ENCODE measurements around the gene ANKRD50.

ANKRD50 gene

DNA sequence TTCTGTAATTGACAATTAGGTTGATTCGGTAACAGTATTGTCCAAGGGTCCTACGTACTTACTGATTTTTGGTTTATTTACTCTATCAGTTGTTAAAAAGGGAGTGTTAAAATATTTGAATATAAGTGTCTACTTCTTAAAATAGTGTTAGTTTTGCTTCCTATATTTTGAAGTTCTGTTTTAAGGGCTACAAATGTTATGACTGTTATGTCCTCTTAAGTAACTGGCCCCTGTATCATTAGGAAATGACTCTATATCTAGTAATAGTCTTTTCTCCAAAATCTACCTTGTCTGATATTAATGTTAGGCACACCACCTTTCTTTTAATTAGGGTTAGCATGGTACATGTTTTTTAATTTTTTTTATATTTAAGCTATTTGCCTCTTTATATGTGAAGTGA is 30.1 kb downstream of the ANKRD50 start:
- no peak for TF ChIP-seq CTCF (IDR thresholded peaks at IDR 0.05; ENCODE audit: insufficient read depth, low read depth, low read length, missing control alignments)
- DNase-seq (ENCODE audit: low read depth), result no peak
- H3K4me3 ChIP-seq (ENCODE audit: low read depth, low read length), result no peak overlapping the region

GRCh38 chr4:124666496-124666895 is 46.0 kb downstream of the ANKRD50 start:
- no peak for DNase-seq (ENCODE audit: low read depth)
- no peak for TF ChIP-seq CTCF (IDR thresholded peaks at IDR 0.05; ENCODE audit: insufficient read depth, low read depth, low read length, missing control alignments)
- H3K4me3 ChIP-seq (ENCODE audit: low read depth, low read length), result no peak overlapping the region

- no peak for DNase-seq (ENCODE audit: low read depth)
- TF ChIP-seq CTCF (IDR thresholded peaks at IDR 0.05; ENCODE audit: insufficient read depth, low read depth, low read length, missing control alignments), result no peak
- no peak overlapping the region for H3K4me3 ChIP-seq (ENCODE audit: low read depth, low read length)
These were observed 53.7 kb downstream of the ANKRD50 start for GRCh38 chr4:124658795-124659194.

GRCh38 chr4:124650614-124651013 is 61.9 kb downstream of the ANKRD50 start:
- no peak overlapping the region for H3K4me3 ChIP-seq (ENCODE audit: low read depth, low read length)
- DNase-seq (ENCODE audit: low read depth), result no peak
- TF ChIP-seq CTCF (IDR thresholded peaks at IDR 0.05; ENCODE audit: insufficient read depth, low read depth, low read length, missing control alignments), result no peak

DNA sequence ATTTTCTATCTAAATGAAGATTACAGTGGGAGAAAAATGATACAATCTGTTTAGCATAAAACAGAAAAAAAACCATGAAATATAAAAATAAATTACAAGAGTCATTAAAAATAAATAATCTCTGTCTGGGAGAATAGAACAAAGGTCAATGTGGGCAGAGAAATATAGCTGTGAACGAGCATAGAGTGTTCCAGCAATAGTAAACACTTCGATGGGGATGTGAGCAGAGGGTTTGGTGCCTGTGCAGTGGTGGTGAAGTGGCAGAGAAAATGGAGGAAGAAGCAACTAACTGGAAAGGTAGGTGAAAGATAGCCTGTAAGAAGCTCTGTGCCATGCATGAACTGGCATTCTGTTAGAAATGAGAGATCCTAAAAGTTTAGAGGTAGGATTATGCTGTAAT is 64.9 kb downstream of the ANKRD50 start:
- DNase-seq (ENCODE audit: low read depth), result no peak
- TF ChIP-seq CTCF (IDR thresholded peaks at IDR 0.05; ENCODE audit: insufficient read depth, low read depth, low read length, missing control alignments), result no peak
- H3K4me3 ChIP-seq (ENCODE audit: low read depth, low read length), result no peak overlapping the region

GRCh38 chr4:124644621-124645020 is 67.9 kb downstream of the ANKRD50 start:
- TF ChIP-seq CTCF (IDR thresholded peaks at IDR 0.05; ENCODE audit: insufficient read depth, low read depth, low read length, missing control alignments), result no peak
- no peak overlapping the region for H3K4me3 ChIP-seq (ENCODE audit: low read depth, low read length)
- DNase-seq (ENCODE audit: low read depth), result no peak

DNA sequence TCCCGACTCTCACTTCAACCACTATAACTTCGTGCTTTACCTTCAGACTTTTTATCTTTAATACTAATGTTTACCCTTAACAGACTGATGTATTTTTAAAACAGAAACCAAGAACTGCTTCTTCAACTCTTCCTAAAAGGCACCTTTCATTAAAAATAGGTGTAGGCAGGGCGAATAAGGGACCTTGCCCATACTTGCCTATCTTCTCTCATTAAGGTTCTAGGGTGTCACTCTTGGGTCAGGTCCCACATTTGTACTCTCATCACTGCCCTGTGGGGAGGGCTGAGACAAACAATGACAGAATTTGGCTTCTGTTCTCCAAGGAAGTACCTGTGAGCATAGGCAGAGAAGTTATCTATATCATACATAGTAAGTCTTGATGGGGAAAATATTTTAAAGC is 69.7 kb downstream of the ANKRD50 start:
- no peak overlapping the region for H3K4me3 ChIP-seq (ENCODE audit: low read depth, low read length)
- no peak for TF ChIP-seq CTCF (IDR thresholded peaks at IDR 0.05; ENCODE audit: insufficient read depth, low read depth, low read length, missing control alignments)
- DNase-seq (ENCODE audit: low read depth), result no peak

All from GM12865 (cell line).